Breast epithelium (tissue), 4 donors: ENCODE measurements around the gene KLHL40. TPM values are rescaled to one million over a fixed set of nuclear protein-coding genes. Genes with fewer than 3 reads are reported as not detected.

Experiments
- DNase-seq, 2 donors: peaks; one replicate each; pipeline ENCODE4 v3.0.0-alpha.2; 2019; ENCODE audit warnings: low spot score in 2 of 2
- H3K27ac ChIP-seq, 2 donors: fragments of 200-600 bp; sonication (generic) in 1 of 2; one replicate each; pipeline ENCODE4 v1.5.1; 2016 to 2019; ENCODE audit warnings: mild to moderate bottlenecking in 1 of 2
- H3K27me3 ChIP-seq, 2 donors: fragments of 200-600 bp; sonication (generic) in 1 of 2; one replicate each; pipeline versions ENCODE4 v1.5.1 to v1.6.0; 2017 to 2019; ENCODE audit warnings: control low read depth in 1 of 2, mild to moderate bottlenecking in 1 of 2
- H3K36me3 ChIP-seq: fragments of 200-600 bp; one replicate; pipeline ENCODE4 v1.5.1; 2019
- H3K4me1 ChIP-seq, 2 donors: fragments of 200-600 bp; sonication (generic); one replicate each; pipeline ENCODE4 v1.5.1; 2016 to 2019; ENCODE audit warnings: control low read depth in 1 of 2
- H3K4me3 ChIP-seq, 3 donors: fragments of 200-600 bp; sonication (generic); 1 replicate in 2 of 3; 2 replicates in 1 of 3; pipeline ENCODE4 v1.5.1; 2016 to 2019; ENCODE audit warnings: mild to moderate bottlenecking in 3 of 3, moderate library complexity in 2 of 3
- H3K9me3 ChIP-seq, 2 donors: fragments of 200-600 bp; sonication (generic) in 1 of 2; one replicate each; pipeline ENCODE4 v1.5.1; 2016 to 2019; ENCODE audit warnings: control low read depth in 1 of 2
- POLR2A ChIP-seq: fragments of 450-650 bp; IDR thresholded peaks from one replicate; pipeline ENCODE4 v1.6.1; 2016; ENCODE audit warnings: antibody characterized with exemption, mild to moderate bottlenecking, moderate library complexity
- POLR2AphosphoS5 ChIP-seq, 3 donors: sonication (generic); formaldehyde crosslinking; IDR thresholded peaks; one replicate each; pipeline ENCODE4 v1.6.1; 2017; ENCODE audit warnings: antibody characterized with exemption in 3 of 3
- intact Hi-C: fragments of 100-400 bp; cut with DNase I; formaldehyde crosslinking; loops from one replicate; pipeline ENCODE4 v1.15.1; 2023; ENCODE audit warnings: low total_unique reads
- total RNA-seq, 3 donors: library from RNA; depleted of rRNA; stranded (reverse); fragments of >200 nt; gene quantifications; one replicate each; pipeline ENCODE4 v1.1.0, GENCODE V29; 2016
- TF ChIP-seq, protein P1 (sequence below), 3 donors: fragments of 450-650 bp; IDR thresholded peaks; one replicate each; pipeline ENCODE4 v1.5.1; 2016 to 2017; ENCODE audit warnings: antibody characterized with exemption in 3 of 3, mild to moderate bottlenecking in 3 of 3, moderate library complexity in 3 of 3

The KLHL40 gene
- total RNA-seq, 3 donors from 2014 or later: not detected

DNA sequence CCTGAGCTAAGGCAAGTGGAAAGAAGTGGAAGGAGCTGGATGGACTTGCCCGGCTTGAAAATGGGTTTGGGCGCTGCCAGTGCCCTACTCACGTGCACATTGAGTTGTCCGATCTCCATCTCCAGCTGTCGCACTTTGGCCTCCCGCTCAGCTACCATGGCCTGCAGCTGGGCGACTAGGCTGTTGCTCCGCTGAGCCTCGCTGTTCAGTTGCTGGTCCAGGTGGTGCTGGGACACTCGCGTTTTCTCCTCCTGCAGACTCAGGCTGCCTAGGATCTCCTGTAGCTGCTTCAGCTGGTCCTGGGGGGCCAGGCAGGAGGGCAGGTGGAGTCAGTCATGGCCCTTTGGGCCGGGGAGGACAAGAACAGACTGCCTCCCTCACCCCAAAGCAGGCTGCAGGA is 50.3 kb downstream of the KLHL40 start:
- Histone ChIP-seq H3K36me3 (no peaks in the 10 kb centered on the region), H3K4me1 (no peaks in the 10 kb centered on the region), H3K27me3 (no peaks in the 10 kb centered on the region), H3K9me3 (no peaks in the 10 kb centered on the region), H3K27ac (no peak overlapping the region), H3K4me3 (no peak overlapping the region)
- TF ChIP-seq, protein P1, sequence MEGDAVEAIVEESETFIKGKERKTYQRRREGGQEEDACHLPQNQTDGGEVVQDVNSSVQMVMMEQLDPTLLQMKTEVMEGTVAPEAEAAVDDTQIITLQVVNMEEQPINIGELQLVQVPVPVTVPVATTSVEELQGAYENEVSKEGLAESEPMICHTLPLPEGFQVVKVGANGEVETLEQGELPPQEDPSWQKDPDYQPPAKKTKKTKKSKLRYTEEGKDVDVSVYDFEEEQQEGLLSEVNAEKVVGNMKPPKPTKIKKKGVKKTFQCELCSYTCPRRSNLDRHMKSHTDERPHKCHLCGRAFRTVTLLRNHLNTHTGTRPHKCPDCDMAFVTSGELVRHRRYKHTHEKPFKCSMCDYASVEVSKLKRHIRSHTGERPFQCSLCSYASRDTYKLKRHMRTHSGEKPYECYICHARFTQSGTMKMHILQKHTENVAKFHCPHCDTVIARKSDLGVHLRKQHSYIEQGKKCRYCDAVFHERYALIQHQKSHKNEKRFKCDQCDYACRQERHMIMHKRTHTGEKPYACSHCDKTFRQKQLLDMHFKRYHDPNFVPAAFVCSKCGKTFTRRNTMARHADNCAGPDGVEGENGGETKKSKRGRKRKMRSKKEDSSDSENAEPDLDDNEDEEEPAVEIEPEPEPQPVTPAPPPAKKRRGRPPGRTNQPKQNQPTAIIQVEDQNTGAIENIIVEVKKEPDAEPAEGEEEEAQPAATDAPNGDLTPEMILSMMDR (IDR thresholded peaks at IDR 0.05): no peak
- no peak for TF ChIP-seq POLR2A
- no peak for TF ChIP-seq POLR2AphosphoS5 (IDR thresholded peaks at IDR 0.05)
- DNase-seq: peak in 1 of 2 donors; percentile 11
- intact Hi-C loops: no loop called here

DNA sequence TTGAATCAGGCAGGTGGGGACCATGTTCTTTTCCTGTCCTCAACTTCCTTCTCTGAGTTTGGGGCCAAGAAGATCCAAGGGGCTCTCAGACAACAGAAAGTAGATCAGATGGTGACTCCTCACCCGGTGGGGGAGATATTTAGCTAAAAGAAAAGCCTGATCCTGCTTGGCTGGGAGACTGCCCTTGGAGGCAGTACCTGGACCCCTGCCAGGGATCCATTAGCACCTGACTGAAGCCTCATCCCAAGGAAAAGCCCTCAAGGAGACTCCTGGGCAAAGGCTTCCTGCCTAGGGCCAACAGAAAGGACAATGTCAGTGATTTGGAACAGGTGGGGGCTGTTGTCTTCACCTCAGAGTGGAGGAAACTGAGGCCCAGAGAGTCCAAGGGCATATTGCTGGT is 50.7 kb downstream of the KLHL40 start:
- H3K4me1 ChIP-seq: no peaks in the 10 kb centered on the region
- DNase-seq: peak in 1 of 2 donors; percentile 14
- TF ChIP-seq POLR2AphosphoS5 (IDR thresholded peaks at IDR 0.05) (no peak), POLR2A (no peak)
- TF ChIP-seq, protein P1 (IDR thresholded peaks at IDR 0.05): no peak
- H3K4me3 ChIP-seq: no peak overlapping the region
- H3K36me3 ChIP-seq: no peaks in the 10 kb centered on the region
- intact Hi-C loops: no loop called here
- H3K27ac ChIP-seq: no peak overlapping the region
- H3K27me3 ChIP-seq: no peaks in the 10 kb centered on the region
- no peaks in the 10 kb centered on the region for H3K9me3 ChIP-seq

DNA sequence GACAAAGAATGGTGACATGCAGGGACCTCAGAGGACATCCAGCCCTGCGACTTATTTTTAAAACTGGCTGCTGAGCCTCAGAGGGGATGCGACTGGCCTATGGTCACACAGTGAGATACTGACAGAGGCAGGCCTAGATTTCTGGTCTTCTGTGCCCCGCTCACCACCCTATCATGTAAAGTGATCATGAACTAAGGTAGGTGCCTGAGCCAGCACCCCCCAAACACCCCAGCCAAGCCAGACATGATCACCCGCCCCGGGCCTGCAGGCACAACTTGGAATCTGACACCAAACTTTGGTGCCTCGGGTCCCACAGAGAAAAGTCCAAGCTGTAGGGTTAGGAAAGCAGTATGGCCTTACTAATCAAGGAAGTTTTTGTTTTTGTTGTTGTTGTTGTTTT is 51.2 kb downstream of the KLHL40 start:
- no peak overlapping the region for H3K4me3 ChIP-seq
- TF ChIP-seq POLR2A (no peak), POLR2AphosphoS5 (IDR thresholded peaks at IDR 0.05) (no peak)
- TF ChIP-seq, protein P1 (IDR thresholded peaks at IDR 0.05): no peak
- H3K36me3 ChIP-seq: no peaks in the 10 kb centered on the region
- no peaks in the 10 kb centered on the region for H3K27me3 ChIP-seq
- DNase-seq: peak in 1 of 2 donors; percentile 11
- no peaks in the 10 kb centered on the region for H3K9me3 ChIP-seq
- H3K4me1 ChIP-seq: no peaks in the 10 kb centered on the region
- intact Hi-C loops: no loop called here
- H3K27ac ChIP-seq: no peak overlapping the region

DNA sequence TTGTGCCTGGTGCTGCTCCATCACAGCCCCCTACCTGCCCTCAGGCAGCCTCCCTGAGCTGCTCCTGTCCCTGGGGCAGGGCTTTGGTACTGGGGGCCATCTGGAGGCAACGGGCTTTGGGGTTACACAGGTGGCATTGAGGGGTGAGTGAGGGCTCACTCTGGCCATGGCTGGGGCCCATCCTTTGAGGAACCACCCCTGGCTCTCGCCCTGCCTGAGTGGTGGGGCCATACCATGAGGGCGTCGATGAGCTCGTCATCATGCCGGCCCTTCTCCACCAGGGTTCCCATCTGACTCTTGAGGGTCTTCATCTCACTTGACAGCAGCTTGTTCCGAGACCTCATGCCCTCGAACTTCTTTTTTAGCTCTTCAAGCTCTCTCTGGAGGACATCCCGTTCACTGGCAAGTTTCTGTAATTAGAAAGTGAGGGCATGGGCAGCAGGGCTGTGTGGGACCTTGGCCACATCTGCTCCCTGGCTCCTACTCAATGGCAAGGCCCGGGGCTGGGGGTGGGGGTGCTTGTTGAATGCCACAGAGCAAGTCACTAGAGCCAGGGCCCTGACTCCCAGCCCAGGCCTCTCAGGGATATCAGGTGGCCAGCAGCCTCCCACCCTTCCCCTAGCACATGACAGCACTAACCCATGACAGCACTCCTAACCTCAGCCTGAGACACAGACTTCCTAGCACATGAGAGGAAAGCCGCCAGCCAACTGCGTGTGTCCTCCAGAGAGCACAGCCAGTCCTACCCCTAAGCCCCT is 54.2 kb downstream of the KLHL40 start:
- H3K27me3 ChIP-seq: no peaks in the 10 kb centered on the region
- intact Hi-C loops: no loop called here
- no peak overlapping the region for H3K27ac ChIP-seq

DNA sequence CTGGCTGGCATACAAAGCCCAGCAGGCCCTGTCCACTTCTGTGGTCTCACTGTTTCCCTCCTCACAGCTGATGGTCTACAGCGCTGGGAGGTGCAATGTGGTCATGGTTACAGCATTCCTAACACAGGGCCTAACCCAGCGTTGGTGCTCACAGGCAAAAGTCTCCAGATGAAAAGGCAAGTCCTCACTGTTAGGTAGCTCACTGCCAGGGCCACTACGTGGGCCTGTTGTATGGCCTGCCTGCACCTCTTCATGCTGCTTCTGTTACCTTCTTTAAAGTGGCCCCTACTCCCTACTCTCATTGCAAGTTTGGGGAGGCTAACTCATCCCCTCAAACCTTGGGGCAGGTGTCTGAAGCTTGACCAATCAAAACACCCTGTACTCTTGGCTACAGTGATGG is 56.5 kb downstream of the KLHL40 start:
- intact Hi-C loops: no loop called here
- H3K9me3 ChIP-seq: no peaks in the 10 kb centered on the region
- H3K36me3 ChIP-seq: no peaks in the 10 kb centered on the region
- no peaks in the 10 kb centered on the region for H3K4me1 ChIP-seq
- H3K27ac ChIP-seq: no peak overlapping the region
- peak in 1 of 2 donors; percentile 10 for DNase-seq
- no peak overlapping the region for H3K4me3 ChIP-seq
- TF ChIP-seq POLR2AphosphoS5 (IDR thresholded peaks at IDR 0.05) (no peak), POLR2A (no peak)
- TF ChIP-seq, protein P1 (IDR thresholded peaks at IDR 0.05): no peak
- H3K27me3 ChIP-seq: no peaks in the 10 kb centered on the region

More for the DNA sequence above, 54.2 kb downstream of the KLHL40 start:
- DNase-seq: peak in 1 of 2 donors; percentile 17
- no peaks in the 10 kb centered on the region for H3K4me1 ChIP-seq
- no peak overlapping the region for H3K4me3 ChIP-seq
- TF ChIP-seq, protein P1 (IDR thresholded peaks at IDR 0.05): no peak
- TF ChIP-seq POLR2A (no peak), POLR2AphosphoS5 (IDR thresholded peaks at IDR 0.05) (no peak)
- H3K9me3 ChIP-seq: no peaks in the 10 kb centered on the region
- no peaks in the 10 kb centered on the region for H3K36me3 ChIP-seq

Other genes with a start within 250 kb of the KLHL40 start
- 10 to 100 TPM; 16.3 to 40.2 (median 25.2) TPM for gene VIPR1, start 182.9 kb upstream of the KLHL40 start, total RNA-seq
- 10 to 100 TPM; 48.8 to 68.8 (median 61.9) TPM for gene SEC22C, start 103.6 kb upstream of the KLHL40 start, total RNA-seq
- gene SS18L2, start 94.7 kb upstream of the KLHL40 start, total RNA-seq: 10 to 100 TPM; 19.8 to 29.5 (median 23.7) TPM
- gene NKTR, start 84.9 kb upstream of the KLHL40 start, total RNA-seq: 100 to 1,000 TPM; 132 to 214 (median 175) TPM
- gene ZBTB47, start 31.8 kb upstream of the KLHL40 start, total RNA-seq: 10 to 100 TPM; 18.0 to 61.8 (median 45.2) TPM
- gene HHATL, start 17.3 kb downstream of the KLHL40 start, total RNA-seq: 1 to 10 TPM in 1 of 3 donors, under 1 TPM in 1, not detected in 1; 0.32 to 1.6 TPM
- gene CCDC13, start 87.7 kb downstream of the KLHL40 start, total RNA-seq: 1 to 10 TPM; 2.3 to 2.9 (median 2.9) TPM
- 100 to 1,000 TPM; 131 to 185 (median 148) TPM for gene HIGD1A, start 119.0 kb downstream of the KLHL40 start, total RNA-seq
- 10 to 100 TPM in 1 of 3 donors, 1 to 10 TPM in 2; 1.8 to 15.8 (median 6.9) TPM for gene ACKR2, start 123.9 kb downstream of the KLHL40 start, total RNA-seq
- gene CYP8B1, start 190.3 kb downstream of the KLHL40 start, total RNA-seq: not detected
- 10 to 100 TPM in 2 of 3 donors, 1 to 10 TPM in 1; 8.2 to 17.4 (median 13.8) TPM for gene ZNF662, start 220.6 kb downstream of the KLHL40 start, total RNA-seq